NCI-H1048 (cell line): ENCODE measurements around the gene ABCB8.

ENCODE experiments used
- DNase-seq: peaks from one replicate; lab custom pipeline; 2025; lab: John Stamatoyannopoulos, UW

The ABCB8 gene

GRCh38 chr7:151028131-151028947, at the start of gene ABCB8:
Gene ABCB8 (plus strand): TSS chr7:151028450. CDS start chr7:151028516, 66 bp downstream.
- peak; percentile 96 for DNase-seq

- no peak for DNase-seq
These were observed 48.4 kb upstream of the ABCB8 start for GRCh38 chr7:150979713-150980390.

DNA sequence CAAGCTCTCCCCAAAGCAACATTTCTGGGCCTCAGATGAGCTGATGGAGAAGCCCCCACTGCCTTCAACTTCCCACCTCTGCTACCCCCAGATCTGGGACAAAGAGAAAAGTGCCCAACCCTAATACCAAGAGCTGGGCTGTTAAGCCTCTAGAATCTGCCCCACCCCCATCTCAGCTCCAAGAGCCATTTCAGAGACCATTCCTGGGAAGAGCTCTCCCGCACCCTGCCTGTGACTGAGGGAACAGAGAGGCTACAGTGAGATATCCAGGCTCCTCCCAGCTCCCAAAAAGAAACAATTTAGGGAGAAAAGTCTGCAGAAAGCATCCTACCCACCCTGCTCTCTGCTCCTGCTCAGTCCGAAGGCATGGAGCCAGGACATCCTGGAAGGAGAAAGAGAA, 47.6 kb upstream of the ABCB8 start:
- no peak for DNase-seq

DNA sequence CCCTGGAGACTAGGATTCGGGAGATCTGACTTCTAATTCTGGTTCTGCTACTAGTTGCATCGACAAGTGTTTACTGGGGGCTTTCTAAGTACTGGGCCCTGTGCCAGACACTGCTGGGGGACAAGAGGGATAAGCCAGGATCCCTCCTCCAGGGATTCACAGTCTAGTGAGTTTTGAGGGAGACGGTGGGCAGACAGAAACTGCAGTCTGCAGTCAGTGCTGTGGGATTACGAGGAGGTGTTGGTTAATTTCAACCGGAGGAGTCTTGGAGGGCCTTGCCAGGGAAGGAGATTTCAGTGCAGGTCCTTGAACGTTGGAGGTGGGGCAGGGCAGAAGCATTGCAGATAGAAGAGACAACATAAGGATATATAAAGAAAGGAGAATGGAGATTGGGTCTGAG, 46.6 kb upstream of the ABCB8 start:
- DNase-seq: no peak

GRCh38 chr7:150982351-150982750, 45.9 kb upstream of the ABCB8 start:
- no peak for DNase-seq

DNA sequence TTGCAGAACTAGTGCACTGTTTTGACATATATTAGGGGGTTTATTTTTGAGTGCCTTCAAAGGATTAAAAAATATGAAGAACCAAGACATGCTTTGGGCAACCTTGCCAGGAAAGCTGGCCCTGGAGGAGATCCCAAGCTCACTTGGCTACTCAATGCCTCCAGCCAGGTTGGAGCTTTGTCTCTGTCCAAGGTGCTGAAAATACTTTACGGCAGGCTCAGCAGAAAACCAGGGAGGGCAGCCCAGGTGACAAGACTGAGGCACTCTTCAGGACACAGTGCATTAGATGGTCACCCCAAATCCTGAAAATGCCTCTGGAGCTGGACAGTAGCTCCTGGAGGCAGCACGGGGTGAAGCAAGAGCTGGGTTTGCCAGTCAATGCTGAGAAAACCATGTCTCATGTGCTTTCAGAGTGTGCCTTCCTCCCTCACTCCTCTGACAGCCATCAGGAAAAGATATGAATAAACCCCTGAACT, 44.3 kb upstream of the ABCB8 start:
- no peak for DNase-seq

GRCh38 chr7:150986099-150986512, 42.1 kb upstream of the ABCB8 start:
- DNase-seq: peak; percentile 11

GRCh38 chr7:150986556-150986955, 41.7 kb upstream of the ABCB8 start:
- DNase-seq: no peak

GRCh38 chr7:150988230-150989226, 39.7 kb upstream of the ABCB8 start:
- DNase-seq: peak; percentile 11

DNA sequence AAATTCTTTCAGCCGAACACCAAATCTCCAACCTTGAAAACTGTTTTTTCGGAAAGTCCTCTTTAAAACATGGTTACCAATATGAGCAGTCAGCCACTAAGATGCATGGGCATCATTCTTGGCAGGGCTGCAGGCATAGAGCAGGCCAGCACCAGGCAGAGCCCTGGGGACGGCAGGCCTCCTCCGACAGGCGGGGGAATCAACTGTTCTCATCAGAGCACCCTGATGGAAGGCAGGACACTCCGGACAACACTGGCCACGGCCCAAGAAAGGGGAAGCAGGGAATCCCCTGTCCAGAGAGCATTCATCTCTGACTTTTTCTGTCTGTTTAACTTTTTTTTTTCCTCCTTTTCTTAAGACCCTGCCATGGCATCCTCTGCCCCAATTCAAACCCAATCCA, 38.8 kb upstream of the ABCB8 start:
- no peak for DNase-seq

DNA sequence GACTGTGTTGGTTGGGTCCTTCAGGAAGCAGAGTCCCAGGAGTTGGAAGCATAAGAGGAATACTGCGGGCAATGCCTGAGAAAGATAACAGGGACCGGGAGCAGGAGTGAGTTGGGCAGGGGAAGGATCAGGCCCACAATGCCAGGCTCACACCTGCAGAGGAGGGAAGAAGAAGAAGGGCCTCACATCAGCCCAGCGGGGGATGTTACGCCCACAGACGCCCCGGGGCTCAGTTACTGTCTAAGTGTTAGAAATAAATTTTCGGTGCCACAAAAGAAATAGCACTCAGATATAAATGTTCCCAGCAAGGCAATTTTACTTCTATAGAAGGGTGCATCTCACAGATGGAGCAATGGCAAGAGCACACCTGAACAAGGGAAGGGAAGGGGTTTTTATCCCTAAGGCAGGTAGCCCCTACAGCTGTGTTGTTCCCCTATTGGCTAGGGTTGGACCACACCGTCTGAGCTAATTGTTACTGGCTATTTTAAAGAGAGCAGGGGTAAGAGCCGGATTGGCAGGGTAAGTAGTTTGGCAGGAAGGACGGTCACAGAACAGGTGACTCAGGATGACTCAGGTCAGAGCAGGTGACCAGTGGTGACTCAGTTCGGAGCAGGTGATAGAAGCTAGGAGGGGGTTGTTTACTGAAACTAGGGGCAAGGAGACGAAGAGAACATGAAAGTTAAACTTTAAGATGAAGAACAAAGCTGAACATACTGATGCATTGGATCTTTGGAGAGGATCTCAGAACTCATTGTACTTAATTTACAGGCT, 37.6 kb upstream of the ABCB8 start, which contains the start of gene NOS3:
NOS3 (plus strand) TSS at position 602 of the 771 bp plus-strand sequence. CDS start 2,787 bp downstream, outside the sequence.
- DNase-seq: no peak

- no peak for DNase-seq
These were observed 36.1 kb upstream of the ABCB8 start for GRCh38 chr7:150992051-150992640.

DNA sequence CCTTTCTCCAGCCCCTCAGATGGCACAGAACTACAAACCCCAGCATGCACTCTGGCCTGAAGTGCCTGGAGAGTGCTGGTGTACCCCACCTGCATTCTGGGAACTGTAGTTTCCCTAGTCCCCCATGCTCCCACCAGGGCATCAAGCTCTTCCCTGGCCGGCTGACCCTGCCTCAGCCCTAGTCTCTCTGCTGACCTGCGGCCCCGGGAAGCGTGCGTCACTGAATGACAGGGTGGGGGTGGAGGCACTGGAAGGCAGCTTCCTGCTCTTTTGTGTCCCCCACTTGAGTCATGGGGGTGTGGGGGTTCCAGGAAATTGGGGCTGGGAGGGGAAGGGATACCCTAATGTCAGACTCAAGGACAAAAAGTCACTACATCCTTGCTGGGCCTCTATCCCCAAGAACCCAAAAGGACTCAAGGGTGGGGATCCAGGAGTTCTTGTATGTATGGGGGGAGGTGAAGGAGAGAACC, 35.4 kb upstream of the ABCB8 start:
- DNase-seq: no peak

DNA sequence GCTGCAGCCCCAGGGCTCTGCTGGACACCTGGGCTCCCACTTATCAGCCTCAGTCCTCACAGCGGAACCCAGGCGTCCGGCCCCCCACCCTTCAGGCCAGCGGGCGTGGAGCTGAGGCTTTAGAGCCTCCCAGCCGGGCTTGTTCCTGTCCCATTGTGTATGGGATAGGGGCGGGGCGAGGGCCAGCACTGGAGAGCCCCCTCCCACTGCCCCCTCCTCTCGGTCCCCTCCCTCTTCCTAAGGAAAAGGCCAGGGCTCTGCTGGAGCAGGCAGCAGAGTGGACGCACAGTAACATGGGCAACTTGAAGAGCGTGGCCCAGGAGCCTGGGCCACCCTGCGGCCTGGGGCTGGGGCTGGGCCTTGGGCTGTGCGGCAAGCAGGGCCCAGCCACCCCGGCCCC, 34.7 kb upstream of the ABCB8 start:
- DNase-seq: no peak

GRCh38 chr7:150994141-150994837, 34.0 kb upstream of the ABCB8 start:
- DNase-seq: no peak

GRCh38 chr7:150994838-150995510, 33.3 kb upstream of the ABCB8 start:
- no peak for DNase-seq

DNA sequence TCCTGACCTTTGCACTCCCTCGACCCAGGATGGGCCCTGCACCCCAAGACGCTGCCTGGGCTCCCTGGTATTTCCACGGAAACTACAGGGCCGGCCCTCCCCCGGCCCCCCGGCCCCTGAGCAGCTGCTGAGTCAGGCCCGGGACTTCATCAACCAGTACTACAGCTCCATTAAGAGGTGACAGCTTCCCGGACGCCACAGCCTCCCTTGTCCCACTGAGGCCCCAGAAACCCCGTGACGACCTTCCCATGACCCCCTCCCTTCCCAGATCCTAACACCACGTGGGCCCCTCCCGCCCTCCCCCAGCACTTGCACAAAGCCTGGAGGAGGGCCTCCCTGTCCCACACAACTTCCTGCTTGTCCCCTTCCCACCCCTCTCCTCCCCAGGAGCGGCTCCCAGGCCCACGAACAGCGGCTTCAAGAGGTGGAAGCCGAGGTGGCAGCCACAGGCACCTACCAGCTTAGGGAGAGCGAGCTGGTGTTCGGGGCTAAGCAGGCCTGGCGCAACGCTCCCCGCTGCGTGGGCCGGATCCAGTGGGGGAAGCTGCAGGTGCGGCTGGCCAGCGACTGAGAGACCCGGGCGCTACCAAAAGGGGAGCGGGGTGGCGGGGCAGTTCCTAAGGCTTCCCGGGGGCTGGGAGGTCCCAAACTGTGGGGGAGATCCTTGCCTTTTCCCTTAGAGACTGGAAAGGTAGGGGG, 31.7 kb upstream of the ABCB8 start:
- DNase-seq: no peak

GRCh38 chr7:150997075-150997511, 31.2 kb upstream of the ABCB8 start:
- DNase-seq: no peak

- DNase-seq: no peak
These were observed 30.4 kb upstream of the ABCB8 start for GRCh38 chr7:150997817-150998216.
